Measurements from ENCODE around the gene PRR12.

PRR12 gene

DNA sequence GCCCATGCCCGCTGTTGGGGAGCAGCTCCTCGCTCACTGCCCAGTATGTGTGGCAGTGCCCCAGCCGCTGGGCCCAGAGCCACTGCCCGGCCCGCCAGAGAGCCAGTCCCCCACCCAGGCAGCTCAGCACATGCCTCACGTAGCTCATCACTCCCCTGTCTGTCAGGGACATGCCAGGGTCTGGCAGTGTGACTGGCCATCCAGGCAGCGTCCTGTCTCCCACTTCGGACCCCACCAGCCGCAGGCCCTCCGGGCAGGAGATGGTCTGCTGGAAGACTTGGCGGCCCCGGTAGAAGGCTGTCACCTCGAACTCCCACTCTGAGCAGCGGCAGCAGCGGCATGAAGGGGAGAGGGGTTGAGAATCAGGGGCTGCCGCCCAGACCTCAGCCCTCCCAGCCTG is 71.0 kb downstream of the PRR12 start:
- H3K4me3 Mint-ChIP-seq, result no peak overlapping the region
- H3K27me3 Mint-ChIP-seq, result no peaks in the 10 kb centered on the region
- peaks cover 13% of the 10 kb centered on the region for H3K36me3 Mint-ChIP-seq
- DNase-seq (ENCODE audit: low spot score in 2 of 2), result no peak
- H3K4me1 Mint-ChIP-seq, result peaks cover 26% of the 10 kb centered on the region
- no peak for ATAC-seq (ENCODE audit: low read depth)
- no peak overlapping the region for H3K27ac Mint-ChIP-seq
- H3K9me3 Mint-ChIP-seq, result no peaks in the 10 kb centered on the region

- DNase-seq (ENCODE audit: low spot score in 2 of 2) (no peak), ATAC-seq (ENCODE audit: low read depth) (no peak)
- peaks cover 27% of the 10 kb centered on the region for H3K4me1 Mint-ChIP-seq
- H3K27ac Mint-ChIP-seq, result peak overlapping the region; percentile 90
- no peaks in the 10 kb centered on the region for H3K9me3 Mint-ChIP-seq
- H3K36me3 Mint-ChIP-seq, result peaks cover 10% of the 10 kb centered on the region
- H3K27me3 Mint-ChIP-seq, result no peaks in the 10 kb centered on the region
- H3K4me3 Mint-ChIP-seq, result peak overlapping the region; percentile 37
Observed at GRCh38 chr19:49663224-49663623, 72.2 kb downstream of the PRR12 start.

GRCh38 chr19:49664171-49665035 is 73.4 kb downstream of the PRR12 start:
- Mint-ChIP-seq H3K4me3 (peak overlapping the region; percentile 95), H3K27me3 (no peaks in the 10 kb centered on the region), H3K27ac (peak overlapping the region; percentile 90), H3K36me3 (peaks cover 7% of the 10 kb centered on the region), H3K4me1 (peaks cover 27% of the 10 kb centered on the region), H3K9me3 (no peaks in the 10 kb centered on the region)
- DNase-seq (ENCODE audit: low spot score in 2 of 2) (peak; percentile 76 to 80), ATAC-seq (ENCODE audit: low read depth) (peak; percentile 55)

DNA sequence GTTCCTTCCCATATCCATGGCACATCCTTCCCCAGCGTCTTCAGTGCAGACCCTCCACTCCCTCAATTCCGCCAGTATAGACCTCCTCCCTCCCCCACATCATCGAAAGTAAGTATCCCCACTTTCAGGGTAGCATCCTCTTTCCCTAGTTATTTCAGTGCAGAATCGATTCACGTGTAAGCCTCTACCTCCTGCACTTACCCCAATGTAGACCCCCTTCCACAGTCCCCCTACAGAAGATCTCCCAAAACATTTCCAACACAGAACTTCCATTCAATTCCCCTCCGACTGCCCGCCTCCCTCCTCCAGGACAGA is 74.0 kb downstream of the PRR12 start:
- peak overlapping the region; percentile 90 for H3K27ac Mint-ChIP-seq
- H3K36me3 Mint-ChIP-seq, result peaks cover 7% of the 10 kb centered on the region
- ATAC-seq (ENCODE audit: low read depth) (no peak), DNase-seq (ENCODE audit: low spot score in 2 of 2) (no peak)
- H3K27me3 Mint-ChIP-seq, result no peaks in the 10 kb centered on the region
- peaks cover 27% of the 10 kb centered on the region for H3K4me1 Mint-ChIP-seq
- H3K9me3 Mint-ChIP-seq, result no peaks in the 10 kb centered on the region
- peak overlapping the region; percentile 95 for H3K4me3 Mint-ChIP-seq

DNA sequence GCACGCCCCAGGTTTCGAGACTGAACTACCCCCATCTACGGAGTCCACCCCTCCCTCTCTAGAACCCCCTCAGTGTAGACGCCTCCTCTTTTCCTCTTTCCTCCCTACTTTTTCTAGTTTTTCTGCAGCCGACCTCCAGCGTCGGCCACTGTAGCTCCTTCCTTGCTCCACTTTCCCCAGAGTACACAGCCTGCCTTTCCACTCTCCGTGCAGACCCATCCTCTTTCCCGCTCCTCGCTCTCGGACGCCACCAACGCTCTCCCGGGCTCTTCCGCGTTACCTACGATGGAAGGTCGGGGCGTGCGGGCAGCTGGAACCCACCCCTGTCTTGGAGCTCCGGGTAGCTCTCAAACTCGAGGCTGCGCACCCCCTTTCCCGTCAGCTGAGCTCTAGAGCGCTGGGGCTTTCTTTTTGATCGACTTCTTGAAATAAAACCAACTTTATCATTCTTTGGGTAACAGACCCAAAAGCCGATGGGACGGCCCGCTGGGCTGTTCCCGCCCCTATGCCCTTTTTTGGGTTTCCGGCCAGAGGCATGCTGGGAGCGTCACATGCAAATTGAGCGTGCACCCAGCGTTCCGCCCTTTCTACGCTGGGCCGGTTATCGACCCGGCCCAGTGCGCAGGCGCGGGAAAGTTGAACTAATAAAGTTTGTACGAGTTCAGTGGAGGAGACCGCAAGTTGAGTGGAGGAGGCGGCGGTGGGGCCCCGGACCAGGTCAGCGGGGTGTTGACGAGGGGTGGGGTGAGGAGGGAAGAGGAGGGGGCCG is 74.6 kb downstream of the PRR12 start, which contains the start of the genes BCL2L12 and IRF3:
Gene BCL2L12, plus strand, starts transcription at position 583 of the 769 bp plus-strand sequence. CDS start 760 bp downstream, outside the sequence.
Gene IRF3, minus strand, starts transcription at position 507 of the 769 bp plus-strand sequence. CDS start 1,019 bp downstream, outside the sequence.
- H3K4me1 Mint-ChIP-seq, result peaks cover 27% of the 10 kb centered on the region
- peak within 1 kb of the TSS; percentile 90 for H3K27ac Mint-ChIP-seq
- peaks cover 7% of the 10 kb centered on the region for H3K36me3 Mint-ChIP-seq
- DNase-seq (ENCODE audit: low spot score in 2 of 2) (peak; percentile 99 to 100), ATAC-seq (ENCODE audit: low read depth) (peak; percentile 90)
- peak within 1 kb of the TSS; percentile 95 for H3K4me3 Mint-ChIP-seq
- no peaks in the 10 kb centered on the region for H3K27me3 Mint-ChIP-seq
- no peaks in the 10 kb centered on the region for H3K9me3 Mint-ChIP-seq

- Mint-ChIP-seq H3K4me3 (peak overlapping the region; percentile 95), H3K36me3 (peaks cover 7% of the 10 kb centered on the region), H3K27ac (peak overlapping the region; percentile 90), H3K27me3 (no peaks in the 10 kb centered on the region), H3K9me3 (no peaks in the 10 kb centered on the region), H3K4me1 (peaks cover 27% of the 10 kb centered on the region)
- DNase-seq (ENCODE audit: low spot score in 2 of 2), result no peak
- peak; percentile 1 for ATAC-seq (ENCODE audit: low read depth)
Observed at GRCh38 chr19:49666120-49666444, 75.1 kb downstream of the PRR12 start.

- H3K36me3 Mint-ChIP-seq, result peaks cover 5% of the 10 kb centered on the region
- H3K9me3 Mint-ChIP-seq, result no peaks in the 10 kb centered on the region
- no peak overlapping the region for H3K27ac Mint-ChIP-seq
- H3K4me3 Mint-ChIP-seq, result no peak overlapping the region
- H3K4me1 Mint-ChIP-seq, result peaks cover 34% of the 10 kb centered on the region
- DNase-seq (ENCODE audit: low spot score in 2 of 2) (no peak), ATAC-seq (ENCODE audit: low read depth) (no peak)
- no peaks in the 10 kb centered on the region for H3K27me3 Mint-ChIP-seq
Observed at GRCh38 chr19:49667473-49667872, 76.5 kb downstream of the PRR12 start.

GRCh38 chr19:49669516-49669915 is 78.5 kb downstream of the PRR12 start:
- peaks cover 4% of the 10 kb centered on the region for H3K36me3 Mint-ChIP-seq
- ATAC-seq (ENCODE audit: low read depth) (no peak), DNase-seq (ENCODE audit: low spot score in 2 of 2) (no peak)
- H3K4me3 Mint-ChIP-seq, result no peak overlapping the region
- H3K27me3 Mint-ChIP-seq, result no peaks in the 10 kb centered on the region
- peaks cover 35% of the 10 kb centered on the region for H3K4me1 Mint-ChIP-seq
- no peak overlapping the region for H3K27ac Mint-ChIP-seq
- H3K9me3 Mint-ChIP-seq, result no peaks in the 10 kb centered on the region

GRCh38 chr19:49672131-49672919 is 81.3 kb downstream of the PRR12 start:
- Mint-ChIP-seq H3K36me3 (no peaks in the 10 kb centered on the region), H3K4me3 (peak overlapping the region; percentile 61), H3K4me1 (peaks cover 25% of the 10 kb centered on the region), H3K27ac (peak overlapping the region; percentile 56), H3K9me3 (no peaks in the 10 kb centered on the region), H3K27me3 (no peaks in the 10 kb centered on the region)
- ATAC-seq (ENCODE audit: low read depth) (no peak), DNase-seq (ENCODE audit: low spot score in 2 of 2) (peak; percentile 71 to 78)
